Fibroblast of peridontal ligament (primary cell): ENCODE results near the gene TMEM59L.

Experiments
- DNase-seq: peaks from one replicate; pipeline ENCODE4 v3.0.0-alpha.2; 2010; ENCODE audit errors: extremely low read depth

The TMEM59L gene

GRCh38 chr19:18636969-18637629 is 24.4 kb downstream of the TMEM59L start, which contains the start of gene KLHL26:
Gene KLHL26 (plus strand): TSS chr19:18637028. CDS start chr19:18637055, 27 bp downstream.
- no peak for DNase-seq

GRCh38 chr19:18637673-18638630 is 25.3 kb downstream of the TMEM59L start:
- no peak for DNase-seq

GRCh38 chr19:18639706-18640243 is 27.1 kb downstream of the TMEM59L start:
- no peak for DNase-seq

- no peak for DNase-seq
Measured at GRCh38 chr19:18644196-18645034, 31.7 kb downstream of the TMEM59L start.

- no peak for DNase-seq
Measured at GRCh38 chr19:18645035-18645511, 32.4 kb downstream of the TMEM59L start.

- DNase-seq = no peak
Measured at GRCh38 chr19:18646535-18647370, 34.1 kb downstream of the TMEM59L start.

- DNase-seq = no peak
Measured at GRCh38 chr19:18647371-18647767, 34.7 kb downstream of the TMEM59L start.

- DNase-seq = no peak
Measured at GRCh38 chr19:18647807-18648206, 35.1 kb downstream of the TMEM59L start.

GRCh38 chr19:18648973-18649315 is 36.3 kb downstream of the TMEM59L start:
- no peak for DNase-seq

- DNase-seq = no peak
Measured at GRCh38 chr19:18649371-18650020, 36.8 kb downstream of the TMEM59L start.

GRCh38 chr19:18650021-18650390 is 37.3 kb downstream of the TMEM59L start:
- peak; percentile 8 for DNase-seq

GRCh38 chr19:18650468-18651041 is 37.9 kb downstream of the TMEM59L start:
- peak; percentile 39 for DNase-seq

- DNase-seq = no peak
Measured at GRCh38 chr19:18651300-18651699, 38.6 kb downstream of the TMEM59L start.

- no peak for DNase-seq
Measured at GRCh38 chr19:18651733-18652132, 39.1 kb downstream of the TMEM59L start.

- DNase-seq = no peak
Measured at GRCh38 chr19:18653853-18654252, 41.2 kb downstream of the TMEM59L start.

- no peak for DNase-seq
Measured at GRCh38 chr19:18654469-18654868, 41.8 kb downstream of the TMEM59L start.

GRCh38 chr19:18655173-18655844 is 42.6 kb downstream of the TMEM59L start:
- no peak for DNase-seq

- no peak for DNase-seq
Measured at GRCh38 chr19:18656337-18657086, 43.8 kb downstream of the TMEM59L start.
